Renal pelvis (tissue), 12 donors: ENCODE measurements around the gene LRGUK. TPM values are rescaled to one million over a fixed set of nuclear protein-coding genes. Genes with fewer than 3 reads are reported as not detected.
A peak's percentile ranks its signal among the peaks of the same experiment; 100 is the strongest.
"Not testable (repeated sequence)": the region's sequence is repeated elsewhere in the genome, so short reads cannot be mapped to it uniquely, and the experiment has no call there.

ENCODE experiments used
- DNase-seq: peaks from one replicate; pipeline ENCODE4 v3.0.0-alpha.2; 2013
- long read RNA-seq, 16 experiments: transcript quantifications; one replicate each; lab custom pipeline, GENCODE V29; 2026
- polyA plus RNA-seq, 3 donors: library from polyadenylated mRNA; unstranded; fragments of 120-200 nt; gene quantifications; one replicate each; pipeline ENCODE4 v1.2.1, GENCODE V29; 2013; ENCODE audit not compliant: insufficient read length in 3 of 3

The LRGUK gene
- 1 to 10 TPM; 1.3 to 3.5 (median 2.9) TPM for polyA plus RNA-seq
- long read RNA-seq, donor 1, partial matches to known transcripts: 0 of 13 reads
- long read RNA-seq, donor 1, other reads (novel, unspliced or antisense): 13 of 13 reads
- long read RNA-seq, donor 2: 0 reads
- long read RNA-seq, donor 3: 0 reads
- long read RNA-seq, donor 4, partial matches to known transcripts: 0 of 1 reads
- long read RNA-seq, donor 4, other reads (novel, unspliced or antisense): 0 of 1 reads
- long read RNA-seq, donor 5: 0 reads
- long read RNA-seq, donor 6: 0 reads
- long read RNA-seq, donor 7: 0 reads
- long read RNA-seq, donor 8: 0 reads
- long read RNA-seq, donor 9: 0 reads
- long read RNA-seq, donor 10: 0 reads
- long read RNA-seq, donor 11: 0 reads
- long read RNA-seq, donor 12: 0 reads
- long read RNA-seq, donor 13: 0 reads
- long read RNA-seq, donor 14: 0 reads
- long read RNA-seq, donor 15: 0 reads
- long read RNA-seq, donor 16: 0 reads

GRCh38 chr7:134126966-134127848, at the start of gene LRGUK:
TSS of gene LRGUK (plus strand) at chr7:134127340. CDS start at chr7:134127368, 28 bp downstream.
- DNase-seq: peak; percentile 86

GRCh38 chr7:134077560-134077959, 49.6 kb upstream of the LRGUK start:
- DNase-seq: not testable (repeated sequence)

GRCh38 chr7:134078991-134079390, 48.1 kb upstream of the LRGUK start:
- DNase-seq: no peak

GRCh38 chr7:134081695-134082094, 45.4 kb upstream of the LRGUK start:
- no peak for DNase-seq

- no peak for DNase-seq
Measured at GRCh38 chr7:134083766-134084487, 43.2 kb upstream of the LRGUK start.

- no peak for DNase-seq
Measured at GRCh38 chr7:134084488-134085144, 42.5 kb upstream of the LRGUK start.

GRCh38 chr7:134085311-134085710, 41.8 kb upstream of the LRGUK start:
- no peak for DNase-seq

GRCh38 chr7:134086998-134087735, 40.0 kb upstream of the LRGUK start:
- DNase-seq: no peak

- DNase-seq: no peak
Measured at GRCh38 chr7:134088199-134088598, 38.9 kb upstream of the LRGUK start.

GRCh38 chr7:134089446-134089845, 37.7 kb upstream of the LRGUK start:
- DNase-seq: no peak

- DNase-seq: no peak
Measured at GRCh38 chr7:134098072-134098471, 29.1 kb upstream of the LRGUK start.

GRCh38 chr7:134101716-134102115, 25.4 kb upstream of the LRGUK start:
- no peak for DNase-seq

GRCh38 chr7:134104166-134104565, 23.0 kb upstream of the LRGUK start:
- DNase-seq: no peak

- no peak for DNase-seq
Measured at GRCh38 chr7:134105841-134106240, 21.3 kb upstream of the LRGUK start.

GRCh38 chr7:134108802-134109201, 18.3 kb upstream of the LRGUK start:
- no peak for DNase-seq

- no peak for DNase-seq
Measured at GRCh38 chr7:134113655-134114054, 13.5 kb upstream of the LRGUK start.

- no peak for DNase-seq
Measured at GRCh38 chr7:134114992-134115391, 12.1 kb upstream of the LRGUK start.

- DNase-seq: no peak
Measured at GRCh38 chr7:134120405-134120804, 6.7 kb upstream of the LRGUK start.

- DNase-seq: no peak
Measured at GRCh38 chr7:134121632-134122139, 5.5 kb upstream of the LRGUK start.

- no peak for DNase-seq
Measured at GRCh38 chr7:134122980-134123379, 4.2 kb upstream of the LRGUK start.

- DNase-seq: no peak
Measured at GRCh38 chr7:134126146-134126545, 994 bp upstream of the LRGUK start.
